ENCODE results near the gene AK5.

The AK5 gene

DNA sequence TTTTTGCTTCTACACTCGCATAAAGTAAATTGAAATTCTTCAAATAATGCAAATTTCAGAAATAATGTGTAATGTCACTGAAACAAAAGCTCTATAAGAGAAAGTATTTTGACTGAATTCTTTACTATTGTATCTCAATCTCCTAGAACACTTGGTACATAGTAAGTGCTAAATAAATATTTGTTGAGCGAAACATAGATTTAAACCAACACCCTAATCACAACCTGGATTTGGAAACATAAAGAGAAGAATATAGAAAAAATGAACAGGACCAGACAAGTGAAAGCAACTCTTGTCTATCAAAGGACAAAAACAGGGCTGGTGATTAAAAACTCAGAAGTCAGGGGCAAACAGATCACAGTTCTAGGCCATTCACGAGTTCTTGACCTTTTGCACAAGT lies 74.3 kb downstream of the AK5 start:
- Histone ChIP-seq H3K36me3 (ENCODE audit: insufficient read depth, low read length) (no peaks in the 10 kb centered on the region), H3K4me3 (ENCODE audit: low read depth in 1 of 2, low read length in 2 of 2) (no peak overlapping the region), H3K4me1 (ENCODE audit: insufficient read depth, low read length) (no peaks in the 10 kb centered on the region), H3K27me3 (ENCODE audit: control insufficient read depth in 1 of 2, insufficient read depth in 2 of 2, low read length in 2 of 2) (no peaks in the 10 kb centered on the region), H3K9me3 (ENCODE audit: low read length) (no peaks in the 10 kb centered on the region), H3K9ac (ENCODE audit: low read length) (no peak overlapping the region), H3K27ac (ENCODE audit: low read depth, low read length) (no peak overlapping the region)

DNA sequence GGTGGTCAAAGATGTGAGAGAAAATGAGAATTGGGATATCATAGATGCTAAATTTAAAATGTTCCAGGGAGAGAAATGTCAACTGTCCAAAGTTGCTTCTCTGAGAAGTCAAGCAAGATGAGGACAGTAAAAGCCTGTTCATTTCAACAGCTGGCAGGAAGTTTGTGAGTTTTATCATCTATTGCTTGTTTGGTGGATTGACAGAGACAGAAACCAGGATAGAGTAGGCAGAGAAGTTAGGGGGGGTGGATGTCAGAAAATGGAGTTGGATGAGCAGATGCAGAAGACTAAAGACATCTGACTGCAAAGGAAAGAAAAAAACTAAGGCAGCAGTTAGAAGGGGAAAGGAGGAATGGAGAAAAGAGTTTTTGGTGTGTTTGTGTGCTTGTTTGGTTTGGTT lies 78.4 kb downstream of the AK5 start:
- no peaks in the 10 kb centered on the region for H3K36me3 ChIP-seq (ENCODE audit: insufficient read depth, low read length)
- no peaks in the 10 kb centered on the region for H3K9me3 ChIP-seq (ENCODE audit: low read length)
- H3K4me3 ChIP-seq (ENCODE audit: low read depth in 1 of 2, low read length in 2 of 2) = no peak overlapping the region
- H3K27ac ChIP-seq (ENCODE audit: low read depth, low read length) = no peak overlapping the region
- no peaks in the 10 kb centered on the region for H3K27me3 ChIP-seq (ENCODE audit: control insufficient read depth in 1 of 2, insufficient read depth in 2 of 2, low read length in 2 of 2)
- no peak overlapping the region for H3K9ac ChIP-seq (ENCODE audit: low read length)
- no peaks in the 10 kb centered on the region for H3K4me1 ChIP-seq (ENCODE audit: insufficient read depth, low read length)

DNA sequence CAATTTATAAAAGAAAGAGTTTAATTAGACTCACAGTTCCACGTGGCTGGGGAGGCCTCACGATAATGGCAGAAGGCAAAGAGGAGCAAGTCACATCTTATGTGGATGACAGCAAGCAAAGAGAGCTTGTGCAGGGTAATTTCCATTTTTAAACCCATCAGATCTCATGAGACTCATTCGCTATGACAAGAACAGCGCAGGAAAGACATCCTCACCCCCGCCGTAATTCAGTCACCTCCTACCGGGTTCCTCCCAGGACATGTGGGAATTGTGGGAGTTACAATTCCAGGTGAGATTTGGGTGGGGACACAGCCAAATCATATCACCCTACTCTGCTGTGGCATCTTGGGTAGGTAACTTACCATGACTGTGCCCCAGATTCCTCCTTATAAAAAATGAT lies 79.8 kb downstream of the AK5 start:
- no peak overlapping the region for H3K9ac ChIP-seq (ENCODE audit: low read length)
- H3K36me3 ChIP-seq (ENCODE audit: insufficient read depth, low read length) = no peaks in the 10 kb centered on the region
- no peak overlapping the region for H3K27ac ChIP-seq (ENCODE audit: low read depth, low read length)
- no peaks in the 10 kb centered on the region for H3K9me3 ChIP-seq (ENCODE audit: low read length)
- H3K4me1 ChIP-seq (ENCODE audit: insufficient read depth, low read length) = no peaks in the 10 kb centered on the region
- H3K27me3 ChIP-seq (ENCODE audit: control insufficient read depth in 1 of 2, insufficient read depth in 2 of 2, low read length in 2 of 2) = no peaks in the 10 kb centered on the region
- H3K4me3 ChIP-seq (ENCODE audit: low read depth in 1 of 2, low read length in 2 of 2) = no peak overlapping the region

DNA sequence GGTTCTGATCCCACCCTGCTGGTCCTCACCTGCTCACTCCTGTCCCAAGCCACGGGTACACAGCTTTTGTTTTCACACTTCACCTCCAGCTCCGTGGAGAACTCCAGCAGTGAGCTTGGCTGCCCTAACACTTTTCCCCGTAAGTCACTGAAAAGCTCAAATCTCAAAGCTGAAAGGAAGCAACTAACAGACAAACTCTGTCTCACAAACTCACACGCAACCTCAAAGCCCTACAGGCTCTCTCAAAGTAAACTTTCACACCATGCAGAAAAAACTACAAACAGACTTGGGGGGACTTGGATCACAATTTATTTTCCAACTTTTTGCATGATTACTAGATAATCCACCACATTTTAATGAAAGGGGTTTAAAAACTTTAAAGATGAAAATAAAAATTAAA lies 88.3 kb downstream of the AK5 start:
- Histone ChIP-seq H3K4me3 (ENCODE audit: low read depth in 1 of 2, low read length in 2 of 2) (no peak overlapping the region), H3K27ac (ENCODE audit: low read depth, low read length) (no peak overlapping the region), H3K27me3 (ENCODE audit: control insufficient read depth in 1 of 2, insufficient read depth in 2 of 2, low read length in 2 of 2) (no peaks in the 10 kb centered on the region), H3K9me3 (ENCODE audit: low read length) (no peaks in the 10 kb centered on the region), H3K9ac (ENCODE audit: low read length) (no peak overlapping the region), H3K4me1 (ENCODE audit: insufficient read depth, low read length) (no peaks in the 10 kb centered on the region), H3K36me3 (ENCODE audit: insufficient read depth, low read length) (no peaks in the 10 kb centered on the region)

DNA sequence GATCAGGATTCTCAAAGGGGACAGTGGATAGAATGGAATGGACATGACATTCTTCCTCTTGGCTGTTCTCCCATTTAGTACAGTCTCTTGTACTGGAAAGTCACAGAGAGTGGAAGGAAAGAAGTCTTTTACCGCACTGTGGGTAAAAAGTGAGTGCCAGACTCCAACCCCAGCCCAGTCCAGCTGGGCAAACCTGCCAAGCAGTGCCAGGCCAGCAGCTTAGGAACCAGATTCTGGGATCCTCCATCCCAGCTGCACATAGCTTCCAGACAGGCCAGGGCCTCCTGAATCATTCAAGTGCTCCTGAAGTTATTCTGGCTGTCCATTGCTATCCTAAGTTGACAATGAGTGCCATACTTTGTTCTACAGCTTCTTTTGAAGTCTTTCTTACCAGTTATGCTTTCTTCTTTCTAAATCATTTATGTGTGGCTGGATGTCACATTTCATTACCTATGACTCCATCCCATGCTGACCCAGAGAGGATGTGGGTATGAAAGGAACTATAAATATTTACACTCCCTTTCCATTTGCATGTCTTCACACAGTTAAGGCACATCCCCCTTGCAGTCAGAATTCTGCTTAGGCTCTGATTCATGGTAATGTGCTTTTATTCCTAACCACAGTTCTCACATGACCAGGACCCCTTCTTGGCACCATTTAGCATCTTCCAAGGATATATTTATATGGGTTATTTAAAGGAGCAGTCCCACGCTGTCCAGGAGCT lies 88.9 kb downstream of the AK5 start:
- H3K4me1 ChIP-seq (ENCODE audit: insufficient read depth, low read length) = no peaks in the 10 kb centered on the region
- no peaks in the 10 kb centered on the region for H3K27me3 ChIP-seq (ENCODE audit: control insufficient read depth in 1 of 2, insufficient read depth in 2 of 2, low read length in 2 of 2)
- H3K9me3 ChIP-seq (ENCODE audit: low read length) = no peaks in the 10 kb centered on the region
- H3K27ac ChIP-seq (ENCODE audit: low read depth, low read length) = no peak overlapping the region
- no peak overlapping the region for H3K9ac ChIP-seq (ENCODE audit: low read length)
- H3K4me3 ChIP-seq (ENCODE audit: low read depth in 1 of 2, low read length in 2 of 2) = no peak overlapping the region
- H3K36me3 ChIP-seq (ENCODE audit: insufficient read depth, low read length) = no peaks in the 10 kb centered on the region

DNA sequence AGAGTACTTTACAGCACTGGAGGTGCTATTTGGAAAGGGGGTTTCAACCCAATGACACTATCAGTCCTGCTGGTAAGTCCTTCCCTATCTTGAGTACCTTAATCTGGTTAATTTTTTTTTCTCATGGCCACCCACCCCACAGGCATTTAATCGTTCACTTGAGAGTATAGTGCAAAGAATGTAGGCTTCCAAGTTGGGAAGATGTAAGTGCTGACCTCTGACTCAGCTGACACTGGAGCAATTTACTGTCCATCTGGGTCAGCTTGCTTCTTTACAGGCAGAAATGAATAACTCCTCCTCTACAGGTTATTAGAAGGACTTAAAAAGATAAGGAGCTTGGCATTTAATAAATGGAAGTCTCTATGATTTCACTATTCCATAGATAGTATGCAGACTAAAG lies 89.6 kb downstream of the AK5 start:
- no peaks in the 10 kb centered on the region for H3K9me3 ChIP-seq (ENCODE audit: low read length)
- no peak overlapping the region for H3K9ac ChIP-seq (ENCODE audit: low read length)
- no peaks in the 10 kb centered on the region for H3K36me3 ChIP-seq (ENCODE audit: insufficient read depth, low read length)
- no peaks in the 10 kb centered on the region for H3K4me1 ChIP-seq (ENCODE audit: insufficient read depth, low read length)
- no peaks in the 10 kb centered on the region for H3K27me3 ChIP-seq (ENCODE audit: control insufficient read depth in 1 of 2, insufficient read depth in 2 of 2, low read length in 2 of 2)
- H3K27ac ChIP-seq (ENCODE audit: low read depth, low read length) = no peak overlapping the region
- no peak overlapping the region for H3K4me3 ChIP-seq (ENCODE audit: low read depth in 1 of 2, low read length in 2 of 2)

DNA sequence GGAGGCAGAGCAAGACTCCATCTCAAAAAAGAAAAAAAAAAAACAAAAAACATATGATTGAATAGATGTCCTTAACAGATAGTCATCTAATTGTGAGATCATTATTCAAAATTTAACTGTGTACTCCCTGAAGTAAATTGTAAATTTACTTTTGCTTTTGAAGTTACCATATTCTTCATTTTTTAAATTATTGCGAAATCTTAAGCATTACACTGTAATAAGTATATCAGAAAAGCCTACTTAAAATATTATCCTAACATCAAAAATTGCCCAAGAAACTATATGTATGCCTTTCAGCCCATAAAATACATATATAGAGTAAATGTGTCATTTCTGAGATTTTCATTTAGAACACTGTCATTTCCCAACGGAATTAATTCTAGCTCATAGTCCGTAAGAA lies 91.9 kb downstream of the AK5 start:
- Histone ChIP-seq H3K9ac (ENCODE audit: low read length) (no peak overlapping the region), H3K4me3 (ENCODE audit: low read depth in 1 of 2, low read length in 2 of 2) (no peak overlapping the region), H3K27ac (ENCODE audit: low read depth, low read length) (no peak overlapping the region), H3K4me1 (ENCODE audit: insufficient read depth, low read length) (no peaks in the 10 kb centered on the region), H3K36me3 (ENCODE audit: insufficient read depth, low read length) (no peaks in the 10 kb centered on the region), H3K27me3 (ENCODE audit: control insufficient read depth in 1 of 2, insufficient read depth in 2 of 2, low read length in 2 of 2) (no peaks in the 10 kb centered on the region), H3K9me3 (ENCODE audit: low read length) (no peaks in the 10 kb centered on the region)

DNA sequence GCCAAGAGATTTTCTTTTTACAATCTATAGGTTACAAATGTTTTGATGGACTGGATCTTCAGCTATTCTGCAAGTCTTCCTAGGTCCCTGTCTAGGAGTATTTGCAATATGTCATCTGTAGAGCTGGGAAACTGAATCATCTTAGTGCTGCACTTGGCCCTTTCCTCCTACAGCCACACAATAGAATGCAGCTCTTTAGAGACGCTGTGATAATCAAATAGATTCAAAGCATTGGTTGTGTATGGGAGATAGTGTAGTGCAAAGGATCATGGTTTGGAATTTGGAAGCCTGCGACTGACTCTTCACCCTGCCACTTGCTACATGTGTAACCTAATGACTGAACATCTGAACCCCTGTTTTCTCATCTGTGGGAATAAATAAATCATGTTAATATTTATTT lies 93.7 kb downstream of the AK5 start:
- H3K27me3 ChIP-seq (ENCODE audit: control insufficient read depth in 1 of 2, insufficient read depth in 2 of 2, low read length in 2 of 2) = no peaks in the 10 kb centered on the region
- no peak overlapping the region for H3K27ac ChIP-seq (ENCODE audit: low read depth, low read length)
- H3K4me1 ChIP-seq (ENCODE audit: insufficient read depth, low read length) = no peaks in the 10 kb centered on the region
- H3K36me3 ChIP-seq (ENCODE audit: insufficient read depth, low read length) = no peaks in the 10 kb centered on the region
- no peaks in the 10 kb centered on the region for H3K9me3 ChIP-seq (ENCODE audit: low read length)
- H3K9ac ChIP-seq (ENCODE audit: low read length) = no peak overlapping the region
- H3K4me3 ChIP-seq (ENCODE audit: low read depth in 1 of 2, low read length in 2 of 2) = no peak overlapping the region

DNA sequence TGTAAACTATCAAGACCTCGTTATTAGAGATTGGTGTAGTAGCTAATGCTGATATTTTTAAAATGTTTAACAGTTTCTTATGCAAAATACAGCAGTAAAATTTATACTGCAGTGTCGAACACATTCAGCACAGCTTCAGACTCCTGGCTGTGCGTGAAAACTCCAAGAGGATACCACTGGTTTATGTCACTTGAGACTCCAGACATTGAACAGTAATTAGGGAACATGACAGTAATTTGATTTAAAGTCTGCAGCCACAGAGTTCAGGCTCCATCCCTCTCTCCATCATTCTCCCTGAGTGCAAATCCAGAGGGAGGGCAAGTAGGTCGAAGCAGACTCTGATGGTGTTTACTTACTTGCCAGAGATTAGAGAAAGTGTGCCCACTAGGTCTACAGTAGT lies 94.2 kb downstream of the AK5 start:
- Histone ChIP-seq H3K4me1 (ENCODE audit: insufficient read depth, low read length) (no peaks in the 10 kb centered on the region), H3K36me3 (ENCODE audit: insufficient read depth, low read length) (no peaks in the 10 kb centered on the region), H3K27me3 (ENCODE audit: control insufficient read depth in 1 of 2, insufficient read depth in 2 of 2, low read length in 2 of 2) (no peaks in the 10 kb centered on the region), H3K9ac (ENCODE audit: low read length) (no peak overlapping the region), H3K9me3 (ENCODE audit: low read length) (no peaks in the 10 kb centered on the region), H3K27ac (ENCODE audit: low read depth, low read length) (no peak overlapping the region), H3K4me3 (ENCODE audit: low read depth in 1 of 2, low read length in 2 of 2) (no peak overlapping the region)

DNA sequence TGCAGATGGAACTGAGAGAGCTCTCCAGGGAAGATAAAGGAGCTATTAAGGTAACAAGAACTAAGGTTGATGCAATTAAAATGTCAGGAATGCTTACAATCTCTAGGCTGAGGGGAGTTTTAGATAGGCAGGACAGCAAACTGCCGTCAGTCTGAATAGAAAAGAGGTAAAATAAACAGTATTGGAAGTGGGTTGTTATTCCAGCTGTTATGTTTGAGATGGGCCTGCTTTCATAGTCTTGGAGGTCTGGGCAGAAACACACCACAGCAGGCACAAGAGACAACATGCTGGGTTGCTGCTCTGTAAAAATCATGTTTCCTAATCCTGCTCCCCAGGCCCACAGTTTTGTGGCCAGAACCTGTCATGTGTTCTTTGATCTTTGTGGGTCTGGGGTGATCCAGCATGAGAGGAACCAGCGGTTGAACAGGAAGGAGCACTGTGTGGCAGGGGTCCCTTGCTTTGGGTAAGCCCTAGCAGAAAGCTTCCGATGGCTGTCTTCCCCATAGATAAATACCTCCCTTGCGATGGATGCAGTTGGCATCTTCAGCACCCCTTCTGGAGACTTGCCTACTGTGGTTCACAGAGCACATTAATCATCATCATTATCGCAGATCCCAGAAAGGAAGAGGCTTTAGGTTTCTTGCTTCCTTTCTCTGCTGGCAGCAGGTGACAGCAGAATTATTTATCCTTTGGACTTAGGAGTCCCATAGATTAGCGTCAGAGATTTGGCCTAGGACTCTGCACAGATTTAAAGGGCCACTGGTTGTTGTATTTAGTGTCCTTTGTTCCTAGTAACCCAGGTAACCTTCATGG lies 97.1 kb downstream of the AK5 start:
- H3K4me1 ChIP-seq (ENCODE audit: insufficient read depth, low read length) = no peaks in the 10 kb centered on the region
- no peak overlapping the region for H3K27ac ChIP-seq (ENCODE audit: low read depth, low read length)
- H3K4me3 ChIP-seq (ENCODE audit: low read depth in 1 of 2, low read length in 2 of 2) = no peak overlapping the region
- H3K27me3 ChIP-seq (ENCODE audit: control insufficient read depth in 1 of 2, insufficient read depth in 2 of 2, low read length in 2 of 2) = no peaks in the 10 kb centered on the region
- no peaks in the 10 kb centered on the region for H3K36me3 ChIP-seq (ENCODE audit: insufficient read depth, low read length)
- no peak overlapping the region for H3K9ac ChIP-seq (ENCODE audit: low read length)
- H3K9me3 ChIP-seq (ENCODE audit: low read length) = no peaks in the 10 kb centered on the region

DNA sequence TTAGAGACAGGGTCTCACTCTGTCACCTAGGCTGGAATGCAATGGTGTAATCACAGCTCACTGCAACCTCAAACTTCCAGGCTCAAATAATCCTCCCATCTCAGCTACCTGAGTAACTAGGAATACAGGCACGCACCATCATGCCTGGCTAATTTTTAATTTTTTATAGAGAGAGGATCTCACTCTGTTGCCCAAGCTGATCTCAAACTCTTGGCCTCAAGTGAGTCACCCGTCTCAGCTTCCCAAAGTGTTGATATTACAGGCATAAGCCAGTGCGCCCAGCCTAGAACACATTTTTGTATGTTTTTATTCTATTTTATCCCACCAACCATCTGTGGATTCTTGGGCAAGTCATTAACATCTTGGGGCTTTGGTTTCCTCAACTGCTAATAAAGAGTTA lies 100.5 kb downstream of the AK5 start:
- Histone ChIP-seq H3K9ac (ENCODE audit: low read length) (no peak overlapping the region), H3K27me3 (ENCODE audit: control insufficient read depth in 1 of 2, insufficient read depth in 2 of 2, low read length in 2 of 2) (no peaks in the 10 kb centered on the region), H3K4me3 (ENCODE audit: low read depth in 1 of 2, low read length in 2 of 2) (no peak overlapping the region), H3K27ac (ENCODE audit: low read depth, low read length) (no peak overlapping the region), H3K36me3 (ENCODE audit: insufficient read depth, low read length) (no peaks in the 10 kb centered on the region), H3K4me1 (ENCODE audit: insufficient read depth, low read length) (no peaks in the 10 kb centered on the region), H3K9me3 (ENCODE audit: low read length) (no peaks in the 10 kb centered on the region)

DNA sequence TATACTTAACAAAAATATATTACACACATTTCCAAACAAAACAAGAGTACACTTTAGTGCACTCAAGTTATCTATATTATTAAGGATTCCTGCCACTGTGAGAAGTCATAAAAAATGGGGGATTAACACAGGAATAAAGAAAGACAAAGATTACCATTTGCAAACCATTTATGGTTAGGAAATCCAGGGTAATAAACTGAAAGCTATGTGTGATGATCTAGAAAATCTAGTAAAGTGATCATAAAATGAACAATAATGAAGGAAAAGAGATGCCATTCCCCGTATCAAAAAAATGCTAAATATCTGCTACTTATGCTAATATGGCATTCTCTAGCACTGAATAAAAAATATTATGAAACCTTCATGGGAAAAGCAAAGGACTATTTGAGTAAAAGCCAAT lies 101.4 kb downstream of the AK5 start:
- no peaks in the 10 kb centered on the region for H3K27me3 ChIP-seq (ENCODE audit: control insufficient read depth in 1 of 2, insufficient read depth in 2 of 2, low read length in 2 of 2)
- H3K9ac ChIP-seq (ENCODE audit: low read length) = no peak overlapping the region
- H3K27ac ChIP-seq (ENCODE audit: low read depth, low read length) = no peak overlapping the region
- no peak overlapping the region for H3K4me3 ChIP-seq (ENCODE audit: low read depth in 1 of 2, low read length in 2 of 2)
- H3K9me3 ChIP-seq (ENCODE audit: low read length) = no peaks in the 10 kb centered on the region
- H3K36me3 ChIP-seq (ENCODE audit: insufficient read depth, low read length) = no peaks in the 10 kb centered on the region
- no peaks in the 10 kb centered on the region for H3K4me1 ChIP-seq (ENCODE audit: insufficient read depth, low read length)

All from muscle layer of colon (tissue), 2 donors.